ENCODE data around the gene PTCSC3. TPM values are rescaled to one million over a fixed set of nuclear protein-coding genes. Genes with fewer than 3 reads are reported as not detected.

Gene PTCSC3
- total and polyA plus RNA-seq, 9 donors, result not detected

DNA sequence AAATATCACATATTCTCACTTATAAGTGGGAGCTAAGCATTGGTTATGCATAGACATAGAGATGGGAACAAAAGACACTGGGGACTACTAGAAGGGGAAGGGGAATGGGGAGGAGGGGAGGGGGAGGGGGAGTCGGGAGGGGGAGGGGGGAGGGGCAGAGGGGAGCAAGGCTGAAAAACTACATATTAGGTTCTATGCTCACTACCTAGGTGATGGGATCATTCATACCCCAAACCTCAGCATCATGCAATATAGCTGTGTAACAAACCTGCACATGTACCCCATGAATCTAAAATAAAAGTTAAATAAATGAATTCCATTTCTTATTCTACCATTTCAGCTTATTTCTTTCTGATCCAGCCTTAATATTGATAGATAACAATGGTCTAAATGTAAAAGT lies 21.9 kb upstream of the PTCSC3 start:
- no peaks in the 10 kb centered on the region for H3K36me3 ChIP-seq
- TF ChIP-seq, protein P1, sequence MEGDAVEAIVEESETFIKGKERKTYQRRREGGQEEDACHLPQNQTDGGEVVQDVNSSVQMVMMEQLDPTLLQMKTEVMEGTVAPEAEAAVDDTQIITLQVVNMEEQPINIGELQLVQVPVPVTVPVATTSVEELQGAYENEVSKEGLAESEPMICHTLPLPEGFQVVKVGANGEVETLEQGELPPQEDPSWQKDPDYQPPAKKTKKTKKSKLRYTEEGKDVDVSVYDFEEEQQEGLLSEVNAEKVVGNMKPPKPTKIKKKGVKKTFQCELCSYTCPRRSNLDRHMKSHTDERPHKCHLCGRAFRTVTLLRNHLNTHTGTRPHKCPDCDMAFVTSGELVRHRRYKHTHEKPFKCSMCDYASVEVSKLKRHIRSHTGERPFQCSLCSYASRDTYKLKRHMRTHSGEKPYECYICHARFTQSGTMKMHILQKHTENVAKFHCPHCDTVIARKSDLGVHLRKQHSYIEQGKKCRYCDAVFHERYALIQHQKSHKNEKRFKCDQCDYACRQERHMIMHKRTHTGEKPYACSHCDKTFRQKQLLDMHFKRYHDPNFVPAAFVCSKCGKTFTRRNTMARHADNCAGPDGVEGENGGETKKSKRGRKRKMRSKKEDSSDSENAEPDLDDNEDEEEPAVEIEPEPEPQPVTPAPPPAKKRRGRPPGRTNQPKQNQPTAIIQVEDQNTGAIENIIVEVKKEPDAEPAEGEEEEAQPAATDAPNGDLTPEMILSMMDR (IDR thresholded peaks at IDR 0.05), result no peak
- TF ChIP-seq POLR2A (IDR thresholded peaks at IDR 0.05) (no peak), EP300 (IDR thresholded peaks at IDR 0.05) (no peak)
- H3K4me1 ChIP-seq (ENCODE audit: insufficient read depth), result no peaks in the 10 kb centered on the region
- no peaks in the 10 kb centered on the region for H3K9me3 ChIP-seq
- WGBS, 3 donors, result 0 to 21% (median 0%) methylated on average over 1 of the region's 1 CpG
- DNase-seq, result no peak
- no peak overlapping the region for H3K27ac ChIP-seq
- intact Hi-C loops (cut with DNase I), result no loop called here
- no peak overlapping the region for H3K4me3 ChIP-seq
- no peaks in the 10 kb centered on the region for H3K27me3 ChIP-seq

DNA sequence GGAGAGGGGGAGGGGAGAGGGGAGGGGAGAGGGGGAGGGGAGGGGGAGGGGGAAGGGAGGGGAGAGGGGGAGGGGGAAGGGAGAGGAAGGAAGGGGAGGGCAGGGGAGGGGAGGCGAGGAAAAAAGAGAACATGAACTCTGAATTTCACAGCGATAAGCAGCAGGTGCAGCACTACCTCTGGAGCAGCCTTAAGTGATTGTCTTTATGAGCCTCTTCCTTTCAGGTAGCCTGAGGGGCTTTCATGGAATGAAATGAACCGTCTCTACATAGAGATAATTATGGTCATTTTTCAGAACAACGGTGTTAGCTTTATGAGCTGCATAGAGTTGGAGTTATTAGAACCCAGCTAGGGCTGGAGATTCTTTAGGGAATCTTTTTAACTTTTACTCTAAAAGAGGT lies 18.1 kb upstream of the PTCSC3 start:
- H3K36me3 ChIP-seq, result no peaks in the 10 kb centered on the region
- no peak for DNase-seq
- H3K27me3 ChIP-seq, result no peaks in the 10 kb centered on the region
- H3K27ac ChIP-seq, result no peak overlapping the region
- intact Hi-C loops (cut with DNase I), result no loop called here
- TF ChIP-seq, protein P1 (IDR thresholded peaks at IDR 0.05), result no peak
- TF ChIP-seq POLR2A (IDR thresholded peaks at IDR 0.05) (no peak), EP300 (IDR thresholded peaks at IDR 0.05) (no peak)
- H3K4me1 ChIP-seq (ENCODE audit: insufficient read depth), result no peaks in the 10 kb centered on the region
- H3K9me3 ChIP-seq, result no peaks in the 10 kb centered on the region
- H3K4me3 ChIP-seq, result no peak overlapping the region
- WGBS, 3 donors, result 83 to 86% (median 85%) methylated on average over 4 of the region's 4 CpGs

DNA sequence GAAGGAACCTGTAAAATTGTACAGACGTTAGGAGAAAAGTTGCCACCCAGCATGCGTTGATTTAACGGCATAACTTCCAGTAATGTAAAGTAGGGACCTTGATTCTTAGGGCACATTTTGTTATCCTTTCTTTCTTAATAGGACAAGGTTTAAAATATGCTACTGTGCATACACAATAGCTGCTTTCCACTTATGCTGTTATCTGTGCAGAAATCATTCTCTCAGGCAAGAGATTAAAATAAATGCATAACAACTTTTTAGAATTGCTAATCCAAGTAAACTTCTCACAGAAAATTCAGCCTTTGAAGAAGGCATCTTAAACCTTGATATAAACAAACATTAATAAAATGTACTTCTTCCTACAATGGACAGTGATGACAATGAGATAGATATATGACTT lies 16.0 kb upstream of the PTCSC3 start:
- 67 to 80% (median 68%) methylated on average over 3 of the region's 3 CpGs for WGBS, 3 donors
- Histone ChIP-seq H3K27ac (no peak overlapping the region), H3K9me3 (no peaks in the 10 kb centered on the region), H3K27me3 (no peaks in the 10 kb centered on the region), H3K36me3 (no peaks in the 10 kb centered on the region), H3K4me3 (no peak overlapping the region), H3K4me1 (ENCODE audit: insufficient read depth) (no peaks in the 10 kb centered on the region)
- TF ChIP-seq, protein P1 (IDR thresholded peaks at IDR 0.05), result no peak
- TF ChIP-seq POLR2A (IDR thresholded peaks at IDR 0.05), result no peak
- TF ChIP-seq EP300 (IDR thresholded peaks at IDR 0.05), result no peak
- intact Hi-C loops (cut with DNase I), result no loop called here
- no peak for DNase-seq

DNA sequence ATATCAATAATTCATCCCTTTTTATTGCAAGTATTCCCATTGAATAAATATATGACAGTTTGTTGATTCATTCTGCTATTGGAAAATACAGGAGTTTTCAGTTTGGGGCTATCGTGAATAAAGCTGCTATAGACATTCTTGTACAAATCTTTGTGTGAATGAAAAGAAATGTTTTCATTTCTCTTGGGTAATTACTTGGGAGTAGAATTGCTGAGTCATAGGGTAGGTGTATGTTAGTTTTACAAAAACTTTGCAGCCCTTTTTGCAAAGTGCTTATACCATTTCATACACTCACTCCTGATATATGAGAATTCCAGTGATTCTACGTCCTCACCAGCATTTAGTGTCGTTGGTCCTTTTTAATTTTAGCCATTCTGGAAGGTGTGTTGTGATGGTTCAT lies 6.9 kb upstream of the PTCSC3 start:
- H3K4me3 ChIP-seq, result no peak overlapping the region
- TF ChIP-seq EP300 (IDR thresholded peaks at IDR 0.05), result no peak
- no peak for TF ChIP-seq POLR2A (IDR thresholded peaks at IDR 0.05)
- TF ChIP-seq, protein P1 (IDR thresholded peaks at IDR 0.05), result no peak
- intact Hi-C loops (cut with DNase I), result no loop called here
- H3K27me3 ChIP-seq, result no peaks in the 10 kb centered on the region
- DNase-seq, result no peak
- WGBS, 3 donors, result 77 to 85% (median 77%) methylated on average over 3 of the region's 3 CpGs
- H3K27ac ChIP-seq, result no peak overlapping the region
- H3K4me1 ChIP-seq (ENCODE audit: insufficient read depth), result no peaks in the 10 kb centered on the region
- no peaks in the 10 kb centered on the region for H3K9me3 ChIP-seq
- no peaks in the 10 kb centered on the region for H3K36me3 ChIP-seq

DNA sequence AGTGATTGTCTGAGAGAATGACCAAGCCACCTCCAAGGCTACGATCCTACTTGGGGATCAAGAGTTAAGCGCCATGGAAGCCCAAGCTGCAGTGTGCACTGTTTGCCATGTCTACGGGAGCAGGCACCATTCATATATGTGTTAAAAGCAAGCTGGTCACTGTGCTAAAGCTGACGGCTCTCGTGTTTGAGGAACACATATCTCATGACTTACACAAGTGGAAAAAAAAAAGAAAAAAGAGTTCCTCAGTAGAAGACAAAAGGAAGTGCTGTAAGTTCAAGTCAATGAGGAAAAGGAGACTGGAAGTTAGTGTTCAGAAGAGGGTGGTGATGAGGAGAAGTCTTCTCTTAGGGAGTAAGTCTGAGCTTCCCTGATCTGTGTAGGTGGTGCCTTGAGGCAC lies 4.9 kb upstream of the PTCSC3 start:
- Histone ChIP-seq H3K4me1 (ENCODE audit: insufficient read depth) (no peaks in the 10 kb centered on the region), H3K36me3 (no peaks in the 10 kb centered on the region), H3K27ac (no peak overlapping the region), H3K4me3 (no peak overlapping the region), H3K9me3 (no peaks in the 10 kb centered on the region), H3K27me3 (no peaks in the 10 kb centered on the region)
- DNase-seq, result no peak
- intact Hi-C loops (cut with DNase I), result no loop called here
- TF ChIP-seq POLR2A (IDR thresholded peaks at IDR 0.05) (no peak), EP300 (IDR thresholded peaks at IDR 0.05) (no peak)
- TF ChIP-seq, protein P1 (IDR thresholded peaks at IDR 0.05), result no peak
- 81 to 92% (median 82%) methylated on average over 5 of the region's 5 CpGs for WGBS, 3 donors
